ENCODE data around the gene RHBDD2. TPM values are rescaled to one million over a fixed set of nuclear protein-coding genes. Genes with fewer than 3 reads are reported as not detected.

RHBDD2 gene
- total and polyA plus RNA-seq, 10 of the 15 experiments (the other 5 are each of a cell fraction or from before 2014, with no cell fraction given) = 3.9 to 39.8 (median 16.9) TPM

DNA sequence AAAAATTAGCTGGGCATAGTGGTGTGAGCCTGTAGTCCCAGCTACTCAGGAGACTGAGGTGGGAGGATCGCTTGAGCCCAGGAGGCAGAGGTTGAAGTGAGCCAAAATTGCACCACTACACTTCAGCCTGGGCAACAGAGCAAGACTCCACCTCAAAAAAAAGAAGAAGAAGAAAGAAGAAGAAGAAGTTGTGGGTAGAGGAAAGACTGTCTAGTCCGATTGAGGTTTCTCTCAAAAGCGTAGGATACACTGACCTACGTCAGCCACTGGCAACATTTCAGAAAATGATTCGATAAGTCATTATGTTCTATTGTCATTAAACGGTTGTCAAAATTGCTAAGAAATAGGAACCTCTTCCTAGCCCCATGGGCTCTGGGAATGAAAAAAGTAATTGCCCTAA, 22.3 kb upstream of the RHBDD2 start:
- POLR2A ChIA-PET = no interaction called here
- BruUV-seq (replicated peaks) = no TSS peak

DNA sequence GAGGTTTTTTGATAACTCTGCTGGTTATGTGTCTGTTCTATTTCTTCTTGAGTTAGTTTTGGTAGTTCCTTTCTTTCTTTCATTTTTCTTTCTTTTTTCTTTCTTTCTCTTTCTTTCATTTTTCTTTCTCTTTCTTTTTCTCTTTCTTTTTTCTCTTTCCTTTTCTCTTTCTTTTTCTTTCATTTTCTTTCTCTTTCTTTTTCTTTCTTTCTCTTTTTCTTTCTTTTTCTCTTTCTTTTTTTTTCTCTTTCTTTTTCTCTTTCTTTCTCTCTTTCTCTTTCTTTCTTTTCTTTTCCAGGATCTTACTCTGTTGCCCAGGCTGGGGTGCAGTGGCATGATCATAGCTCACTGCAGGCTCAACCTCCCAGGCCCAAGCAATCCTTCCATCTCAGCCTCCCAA, 20.4 kb upstream of the RHBDD2 start:
- intact Hi-C loops (cut with micrococcal nuclease; ENCODE audit: unreplicated experiment) = no loop called here
- Histone ChIP-seq H3K79me2 (ENCODE audit: control insufficient read depth, insufficient read depth, low read length) (no peaks in the 10 kb centered on the region), H4K20me1 (ENCODE audit: control insufficient read depth, insufficient read depth) (no peaks in the 10 kb centered on the region), H3K9ac (ENCODE audit: control insufficient read depth, insufficient read depth, low read length) (no peak overlapping the region), H3K4me2 (ENCODE audit: control insufficient read depth, insufficient read depth) (no peak overlapping the region), H3K4me1 (ENCODE audit: control insufficient read depth, insufficient read depth, low read length) (no peaks in the 10 kb centered on the region), H3K4me3 (no peak overlapping the region), H3K36me3 (ENCODE audit: control insufficient read depth in 2 of 2, insufficient read depth in 2 of 2, low read length in 1 of 2) (no peaks in the 10 kb centered on the region), H3K27ac (ENCODE audit: control insufficient read depth, insufficient read depth) (no peak overlapping the region), H3K27me3 (replicated peaks in 1 of 2; ENCODE audit: control insufficient read depth in 2 of 2, insufficient read depth in 2 of 2, low read length in 1 of 2) (no peaks in the 10 kb centered on the region), H2AFZ (ENCODE audit: control insufficient read depth, low read depth, low read length) (no peak overlapping the region), H3K9me3 (replicated peaks; ENCODE audit: control insufficient read depth, insufficient read depth, low read length) (no peaks in the 10 kb centered on the region)
- BruUV-seq (replicated peaks) = no TSS peak
- no peak for TF ChIP-seq NFYA (IDR thresholded peaks at IDR 0.05; ENCODE audit: borderline replicate concordance, low read depth, low read length)
- ATAC-seq (no peak), FAIRE-seq (no peak), DNase-seq (ENCODE audit: low read depth, low spot score) (no peak)
- POLR2A ChIA-PET = no interaction called here
- in situ Hi-C loops (cut with MboI) = no loop called here
- CTCF ChIA-PET = no interaction called here
- SMC1A ChIA-PET (ENCODE audit: uncharacterized antibody, unreplicated experiment) = no interaction called here
- RAD21 ChIA-PET (ENCODE audit: unreplicated experiment) = no interaction called here

More for the DNA sequence above, 22.3 kb upstream of the RHBDD2 start:
- no peak overlapping the region for H2AFZ ChIP-seq (ENCODE audit: control insufficient read depth, low read depth, low read length)
- no peaks in the 10 kb centered on the region for H3K79me2 ChIP-seq (ENCODE audit: control insufficient read depth, insufficient read depth, low read length)
- intact Hi-C loops (cut with micrococcal nuclease; ENCODE audit: unreplicated experiment) (no loop called here), in situ Hi-C loops (cut with MboI) (no loop called here)
- ATAC-seq (no peak), FAIRE-seq (no peak), DNase-seq (ENCODE audit: low read depth, low spot score) (no peak)
- no peaks in the 10 kb centered on the region for H3K36me3 ChIP-seq (ENCODE audit: control insufficient read depth in 2 of 2, insufficient read depth in 2 of 2, low read length in 1 of 2)
- RAD21 ChIA-PET (ENCODE audit: unreplicated experiment) = no interaction called here
- H3K9me3 ChIP-seq (replicated peaks; ENCODE audit: control insufficient read depth, insufficient read depth, low read length) = no peaks in the 10 kb centered on the region
- no peak overlapping the region for H3K27ac ChIP-seq (ENCODE audit: control insufficient read depth, insufficient read depth)
- no peak overlapping the region for H3K4me3 ChIP-seq
- H4K20me1 ChIP-seq (ENCODE audit: control insufficient read depth, insufficient read depth) = no peaks in the 10 kb centered on the region
- 1% methylated on average over 6 of the region's 6 CpGs for WGBS (ENCODE audit: insufficient coverage, insufficient replicate concordance, low lambda C conversion rate, missing lambda C conversion rate)
- H3K4me1 ChIP-seq (ENCODE audit: control insufficient read depth, insufficient read depth, low read length) = no peaks in the 10 kb centered on the region
- no peaks in the 10 kb centered on the region for H3K27me3 ChIP-seq (replicated peaks in 1 of 2; ENCODE audit: control insufficient read depth in 2 of 2, insufficient read depth in 2 of 2, low read length in 1 of 2)
- no peak for TF ChIP-seq GABPA (IDR thresholded peaks at IDR 0.05; ENCODE audit: low read depth)
- no peak for TF ChIP-seq STAT1 (conservative IDR thresholded peaks at IDR 0.05)
- no peak for TF ChIP-seq CREM (IDR thresholded peaks at IDR 0.05; ENCODE audit: low read depth)
- TF ChIP-seq TAF1 (IDR thresholded peaks at IDR 0.05; ENCODE audit: borderline replicate concordance, low read depth, low read length) = no peak
- TF ChIP-seq ZBED1 (IDR thresholded peaks at IDR 0.05; ENCODE audit: borderline replicate concordance) = no peak
- TF ChIP-seq NR2C1 (IDR thresholded peaks at IDR 0.05) = no peak
- CTCF ChIA-PET = no interaction called here
- H3K9ac ChIP-seq (ENCODE audit: control insufficient read depth, insufficient read depth, low read length) = no peak overlapping the region
- SMC1A ChIA-PET (ENCODE audit: uncharacterized antibody, unreplicated experiment) = no interaction called here
- no peak overlapping the region for H3K4me2 ChIP-seq (ENCODE audit: control insufficient read depth, insufficient read depth)

All from GM12878 (cell line).